ENCODE data around the gene TRAPPC11.
"Not testable (repeated sequence)": the region's sequence is repeated elsewhere in the genome, so short reads cannot be mapped to it uniquely, and the experiment has no call there.

DNA sequence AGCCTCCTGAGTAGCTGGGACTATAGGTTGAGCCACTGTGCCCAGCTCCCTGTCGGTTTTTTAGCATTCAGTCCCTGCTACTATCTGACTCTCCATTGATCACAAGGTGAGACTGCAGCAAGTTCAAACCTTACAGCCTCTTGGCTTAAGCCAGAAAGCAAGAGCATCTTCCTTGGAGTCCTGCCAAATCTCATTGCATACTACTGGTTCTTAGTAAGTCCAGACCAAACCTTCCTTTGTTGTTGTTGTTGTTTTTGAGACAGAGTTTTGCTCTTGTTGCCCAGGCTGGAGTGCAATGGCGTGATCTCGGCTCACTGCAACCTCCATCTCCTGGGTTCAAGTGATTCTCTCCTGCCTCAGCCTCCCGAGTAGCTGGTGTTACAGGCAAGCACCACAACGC, 31.8 kb upstream of the TRAPPC11 start:
- not testable (repeated sequence) for TF ChIP-seq CTCF (IDR thresholded peaks at IDR 0.05); YY1 (IDR thresholded peaks at IDR 0.05; ENCODE audit: low read depth); TAF1 (IDR thresholded peaks at IDR 0.05; ENCODE audit: borderline replicate concordance, low read depth, low read length)
